K562 (cell line): Measurements from ENCODE around the gene SLC16A5. TPM values are rescaled to one million over a fixed set of nuclear protein-coding genes. Genes with fewer than 3 reads are reported as not detected.

Source experiments
- ADNP ChIP-seq: fragments of 200-800 bp; sonication (Bioruptor generic); IDR thresholded peaks from 2 replicates; pipeline ENCODE4 v1.6.1; 2016; ENCODE audit warnings: missing genetic modification characterization, missing compliant biosample characterization
- AFF1 ChIP-seq, 2 experiments: fragments of 450-650 bp; IDR thresholded peaks; 2 replicates each; pipeline ENCODE4 v1.6.1; 2018; ENCODE audit warnings: mild to moderate bottlenecking in 2 of 2, low read depth in 1 of 2; ENCODE audit not compliant: partially characterized antibody in 2 of 2
- BCOR ChIP-seq: fragments of 450-650 bp; IDR thresholded peaks from 2 replicates; pipeline ENCODE4 v1.6.1; 2016
- BMI1 ChIP-seq: fragments of 150-350 bp; IDR thresholded peaks from 2 replicates; pipeline ENCODE4 v1.6.1; 2014; ENCODE audit warnings: low read length
- CREB1 ChIP-seq, 2 experiments: sonication (generic) in 1 of 2; formaldehyde crosslinking in 1 of 2; IDR thresholded peaks; 2 replicates each; pipeline versions ENCODE4 v1.6.1 to v1.8.0; 2012 to 2022; ENCODE audit warnings: inconsistent platforms in 1 of 2, mild to moderate bottlenecking in 1 of 2, missing genetic modification reagents in 1 of 2, moderate library complexity in 1 of 2
- CREB5 ChIP-seq: fragments of 250-450 bp; sonication (Bioruptor Pico); IDR thresholded peaks from 2 replicates; pipeline ENCODE4 v1.5.0; 2020; ENCODE audit warnings: mild to moderate bottlenecking
- CSDE1 ChIP-seq, 2 experiments: fragments of 450-650 bp; IDR thresholded peaks; 2 replicates each; pipeline ENCODE4 v1.6.1; 2016; ENCODE audit warnings: mild to moderate bottlenecking in 1 of 2
- IRF9 ChIP-seq: fragments of 450-650 bp; IDR thresholded peaks from 2 replicates; pipeline ENCODE4 v1.6.1; 2016; ENCODE audit warnings: missing biosample characterization, missing genetic modification characterization
- KDM1A ChIP-seq, 2 experiments: fragments of 450-650 bp; IDR thresholded peaks; 2 replicates each; pipeline ENCODE4 v1.6.1; 2016; ENCODE audit warnings: mild to moderate bottlenecking in 2 of 2
- MCM5 ChIP-seq: fragments of 450-650 bp; IDR thresholded peaks from 2 replicates; pipeline ENCODE4 v1.6.1; 2016; ENCODE audit warnings: low read depth
- MCM7 ChIP-seq, 2 experiments: fragments of 450-650 bp; IDR thresholded peaks; 2 replicates each; pipeline ENCODE4 v1.6.1; 2016 to 2018
- MIER1 ChIP-seq: fragments of 450-650 bp; IDR thresholded peaks from 2 replicates; pipeline ENCODE4 v1.6.1; 2016; ENCODE audit warnings: antibody characterized with exemption, mild to moderate bottlenecking, low read depth
- MYC ChIP-seq, 2 experiments: fragments of 250-450 bp in 1 of 2; sonication (Bioruptor Pico) in 1 of 2; IDR thresholded peaks; 2 replicates each; pipeline versions ENCODE4 v1.5.1 to v1.6.1; 2012 to 2021; ENCODE audit warnings: low read depth in 2 of 2, borderline replicate concordance in 1 of 2, improper control_type of control experiment in 1 of 2, low read length in 1 of 2, mild to moderate bottlenecking in 1 of 2, moderate library complexity in 1 of 2
- PHB2 ChIP-seq: fragments of 450-650 bp; IDR thresholded peaks from 2 replicates; pipeline ENCODE4 v1.6.1; 2017; ENCODE audit warnings: low read depth
- RAD51 ChIP-seq: fragments of 450-650 bp; IDR thresholded peaks from 2 replicates; pipeline ENCODE4 v1.7.1; 2016; ENCODE audit warnings: low read depth, mild to moderate bottlenecking, borderline replicate concordance
- SNAPC5 ChIP-seq: fragments of 250-450 bp; sonication (Bioruptor Pico); IDR thresholded peaks from 2 replicates; pipeline ENCODE4 v1.8.0; 2021; ENCODE audit warnings: moderate library complexity, mild to moderate bottlenecking, inconsistent platforms
- TCF15 ChIP-seq: fragments of 250-450 bp; sonication (Bioruptor Pico); IDR thresholded peaks from 2 replicates; pipeline ENCODE4 v1.8.0; 2022; ENCODE audit warnings: moderate library complexity, mild to moderate bottlenecking, inconsistent platforms
- THAP7 ChIP-seq: fragments of 250-450 bp; sonication (Bioruptor Pico); IDR thresholded peaks from 2 replicates; pipeline ENCODE4 v1.5.0; 2021
- VEZF1 ChIP-seq: fragments of 200-800 bp; sonication (Bioruptor generic); IDR thresholded peaks from 2 replicates; pipeline ENCODE4 v1.6.1; 2017; ENCODE audit warnings: missing genetic modification characterization, missing compliant biosample characterization
- ZNF707 ChIP-seq: fragments of 250-450 bp; sonication (Bioruptor Pico); conservative IDR thresholded peaks from 2 replicates; pipeline ENCODE4 v1.8.0; 2022; ENCODE audit warnings: inconsistent platforms, mild to moderate bottlenecking, moderate library complexity
- polyA plus RNA-seq, 8 experiments: library from polyadenylated mRNA; depleted of rRNA in 4 of 8; stranded (reverse) in 5 of 8; unstranded in 3 of 8; fragments of >200 nt; fragmentation: Nextera tagmentation in 2 of 8; fragmentation: Illumina TruSeq in 1 of 8; extraction: Ambion mirVana in 2 of 8; extraction: Trizol in 1 of 8; gene quantifications; 2 replicates each; pipeline versions ENCODE4 v1.2.1 to v1.2.3, GENCODE V29; 2011 to 2014; ENCODE audit warnings: inconsistent platforms in 1 of 8, missing spikeins in 1 of 8
- total RNA-seq, 7 experiments: library from RNA; depleted of rRNA in 6 of 7; stranded (reverse); fragments of >200 nt in 6 of 7; fragmentation: Illumina TruSeq in 2 of 7; extraction: Trizol in 2 of 7; gene quantifications; 2 replicates each; pipeline versions ENCODE4 v1.2.1 to v1.2.3, GENCODE V29; 2011 to 2021; ENCODE audit warnings: low replicate concordance in 1 of 7

Gene SLC16A5
- total and polyA plus RNA-seq, 9 of the 15 experiments (the other 6 are each of a cell fraction or from before 2014, with no cell fraction given): 0.06 to 2.6 (median 0.91) TPM

GRCh38 chr17:75102385-75102821, 14.6 kb downstream of the SLC16A5 start (continued):
- TF ChIP-seq SNAPC5 (CRISPR knock-in tag) (no peak), BCOR (peak; percentile 47; the same call in 1 of the 2 replicates), ZNF707 (CRISPR knock-in tag) (no peak), PHB2 (no peak), IRF9 (tag) (no peak), MCM7 (IDR thresholded peaks at IDR 0.05) (no peak), TCF15 (no peak), KDM1A (IDR thresholded peaks at IDR 0.05) (peak in 1 of 2 experiments; percentile 43; a peak in 2 of 4 replicates), CSDE1 (IDR thresholded peaks at IDR 0.05) (no peak), ADNP (tag) (no peak), THAP7 (CRISPR knock-in tag) (no peak), MCM5 (no peak), CREB1 (IDR thresholded peaks at IDR 0.05) (no peak), CREB1 (CRISPR knock-in tag; IDR thresholded peaks at IDR 0.05) (no peak), VEZF1 (CRISPR knock-in tag) (0 out of 2 replicates have a peak, but pooled peaks have one; percentile 11), MIER1 (no peak), RAD51 (no peak), MYC (IDR thresholded peaks at IDR 0.05; ENCODE audit: low read depth, low read length) (0 out of 2 replicates have a peak, but pooled peaks have one; percentile 32), MYC (CRISPR knock-in tag; IDR thresholded peaks at IDR 0.05; ENCODE audit: borderline replicate concordance, low read depth) (no peak), CREB5 (CRISPR knock-in tag) (no peak), AFF1 (IDR thresholded peaks at IDR 0.05; ENCODE audit: low read depth in 1 of 2, partially characterized antibody in 2 of 2) (no peak), BMI1 (no peak)
